HG03520 (cell line): Measurements from ENCODE around the gene BIN1.
"Not testable (repeated sequence)": the region's sequence is repeated elsewhere in the genome, so short reads cannot be mapped to it uniquely, and the experiment has no call there.

Experiments
- ATAC-seq: cut with Tn5 transposase; IDR thresholded peaks from one replicate; pipeline ENCODE4 v1.9.1; 2021; ENCODE audit warnings: mild to moderate bottlenecking, moderate library complexity; ENCODE audit not compliant: unreplicated experiment

Gene BIN1

GRCh38 chr2:127048618-127048935, 58.4 kb downstream of the BIN1 start:
- no peak for ATAC-seq

GRCh38 chr2:127047716-127048617, 59.0 kb downstream of the BIN1 start:
- no peak for ATAC-seq

- no peak for ATAC-seq
These were observed 59.9 kb downstream of the BIN1 start for GRCh38 chr2:127047054-127047453.

- no peak for ATAC-seq
These were observed 60.4 kb downstream of the BIN1 start for GRCh38 chr2:127046579-127046978.

GRCh38 chr2:127045792-127046501, 61.0 kb downstream of the BIN1 start:
- no peak for ATAC-seq

- ATAC-seq = no peak
These were observed 61.8 kb downstream of the BIN1 start for GRCh38 chr2:127044977-127045661.

- ATAC-seq = no peak
These were observed 62.7 kb downstream of the BIN1 start for GRCh38 chr2:127044165-127044718.

GRCh38 chr2:127043367-127044164, 63.4 kb downstream of the BIN1 start:
- ATAC-seq = no peak

- ATAC-seq = no peak
These were observed 65.5 kb downstream of the BIN1 start for GRCh38 chr2:127041259-127041970.

- ATAC-seq = no peak
These were observed 66.8 kb downstream of the BIN1 start for GRCh38 chr2:127040169-127040568.

GRCh38 chr2:127039387-127040031, 67.4 kb downstream of the BIN1 start:
- ATAC-seq = peak; percentile 66

GRCh38 chr2:127037476-127037875, 69.5 kb downstream of the BIN1 start:
- no peak for ATAC-seq

- peak; percentile 36 for ATAC-seq
These were observed 71.9 kb downstream of the BIN1 start for GRCh38 chr2:127034883-127035611.

GRCh38 chr2:127034051-127034450, 72.9 kb downstream of the BIN1 start:
- ATAC-seq = no peak

GRCh38 chr2:127032621-127033020, 74.3 kb downstream of the BIN1 start:
- no peak for ATAC-seq

GRCh38 chr2:127029350-127030051, 77.5 kb downstream of the BIN1 start:
- ATAC-seq = no peak

- not testable (repeated sequence) for ATAC-seq
These were observed 78.2 kb downstream of the BIN1 start for GRCh38 chr2:127028745-127029144.

GRCh38 chr2:127027715-127028114, 79.2 kb downstream of the BIN1 start:
- ATAC-seq = no peak
